ENCODE data around the gene DLGAP1. TPM values are rescaled to one million over a fixed set of nuclear protein-coding genes. Genes with fewer than 3 reads are reported as not detected.
A peak's percentile ranks its signal among the peaks of the same experiment; 100 is the strongest.

Gene DLGAP1
- total RNA-seq, 4 donors from 2014 or later = 0.13 to 6.2 (median 0.53) TPM

DNA sequence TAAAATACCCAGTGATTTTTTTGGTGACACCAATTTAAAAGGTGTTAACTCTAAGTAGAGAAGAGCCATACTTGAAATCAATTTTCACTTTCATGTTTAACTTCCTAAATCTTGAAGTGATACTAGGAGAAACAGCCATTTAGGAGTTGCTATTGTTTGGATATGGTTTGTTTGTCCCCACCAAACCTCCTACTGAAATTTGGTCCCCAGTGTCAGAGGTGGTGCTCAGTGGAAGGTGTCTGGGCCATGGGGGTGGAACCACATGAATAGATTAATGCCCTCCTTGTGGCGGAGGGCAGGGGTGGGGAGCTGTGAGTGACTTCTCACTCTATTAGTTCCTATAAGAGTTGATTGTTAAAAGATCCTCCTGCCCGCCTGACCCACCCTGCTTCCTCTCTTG, 377.9 kb downstream of the DLGAP1 start:
- in situ Hi-C loops (cut with MboI; ENCODE audit: low sequenced_read_pairs in 4 of 4) = no loop called here
- Histone ChIP-seq H3K27ac (no peak overlapping the region), H3K4me3 (no peak overlapping the region), H3K36me3 (no peaks in the 10 kb centered on the region), H3K4me1 (no peaks in the 10 kb centered on the region), H3K9me3 (no peaks in the 10 kb centered on the region), H3K27me3 (no peaks in the 10 kb centered on the region)
- TF ChIP-seq POLR2A (IDR thresholded peaks at IDR 0.05) = no peak
- TF ChIP-seq, protein P1, sequence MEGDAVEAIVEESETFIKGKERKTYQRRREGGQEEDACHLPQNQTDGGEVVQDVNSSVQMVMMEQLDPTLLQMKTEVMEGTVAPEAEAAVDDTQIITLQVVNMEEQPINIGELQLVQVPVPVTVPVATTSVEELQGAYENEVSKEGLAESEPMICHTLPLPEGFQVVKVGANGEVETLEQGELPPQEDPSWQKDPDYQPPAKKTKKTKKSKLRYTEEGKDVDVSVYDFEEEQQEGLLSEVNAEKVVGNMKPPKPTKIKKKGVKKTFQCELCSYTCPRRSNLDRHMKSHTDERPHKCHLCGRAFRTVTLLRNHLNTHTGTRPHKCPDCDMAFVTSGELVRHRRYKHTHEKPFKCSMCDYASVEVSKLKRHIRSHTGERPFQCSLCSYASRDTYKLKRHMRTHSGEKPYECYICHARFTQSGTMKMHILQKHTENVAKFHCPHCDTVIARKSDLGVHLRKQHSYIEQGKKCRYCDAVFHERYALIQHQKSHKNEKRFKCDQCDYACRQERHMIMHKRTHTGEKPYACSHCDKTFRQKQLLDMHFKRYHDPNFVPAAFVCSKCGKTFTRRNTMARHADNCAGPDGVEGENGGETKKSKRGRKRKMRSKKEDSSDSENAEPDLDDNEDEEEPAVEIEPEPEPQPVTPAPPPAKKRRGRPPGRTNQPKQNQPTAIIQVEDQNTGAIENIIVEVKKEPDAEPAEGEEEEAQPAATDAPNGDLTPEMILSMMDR (IDR thresholded peaks at IDR 0.05 in 4 of 5, conservative IDR thresholded peaks at IDR 0.05 in 1 of 5) = no peak
- no peak for DNase-seq
- intact Hi-C loops (cut with DNase I; ENCODE audit: low total_unique reads) = no loop called here
- ATAC-seq = no peak

DNA sequence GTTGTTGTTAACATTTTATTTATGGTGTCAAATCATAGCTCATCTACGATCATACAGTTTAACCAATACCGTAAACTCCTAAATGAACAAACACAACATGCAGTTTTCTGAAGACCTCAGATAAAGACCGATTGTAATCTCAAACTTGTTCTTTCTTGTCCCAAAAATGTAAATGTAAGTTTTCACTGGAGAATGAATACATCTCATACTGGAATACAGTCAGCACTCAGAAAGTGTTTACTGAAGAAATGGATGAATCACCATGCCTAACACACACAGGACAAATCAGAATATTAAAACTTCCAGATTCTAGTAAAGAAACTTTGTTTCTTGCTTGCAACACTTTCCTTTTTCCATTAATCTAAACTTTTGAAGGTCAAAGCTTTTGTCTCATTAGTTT, 380.5 kb downstream of the DLGAP1 start:
- in situ Hi-C loops (cut with MboI; ENCODE audit: low sequenced_read_pairs in 4 of 4) = loop anchor here in 1 of 4 donors (25.0 kb wide), 1 partner anchor 287 kb away; no protein-coding TSS in a partner anchor
- Histone ChIP-seq H3K27me3 (no peaks in the 10 kb centered on the region), H3K9me3 (peaks cover 0 to 3% (median 0%) of the 10 kb centered on the region in 3 donors), H3K36me3 (no peaks in the 10 kb centered on the region), H3K4me3 (no peak overlapping the region), H3K27ac (no peak overlapping the region), H3K4me1 (no peaks in the 10 kb centered on the region)
- DNase-seq (no peak), ATAC-seq (no peak)
- intact Hi-C loops (cut with DNase I; ENCODE audit: low total_unique reads) = no loop called here
- TF ChIP-seq, protein P1 (IDR thresholded peaks at IDR 0.05 in 4 of 5, conservative IDR thresholded peaks at IDR 0.05 in 1 of 5) = no peak
- TF ChIP-seq POLR2A (IDR thresholded peaks at IDR 0.05) = no peak

DNA sequence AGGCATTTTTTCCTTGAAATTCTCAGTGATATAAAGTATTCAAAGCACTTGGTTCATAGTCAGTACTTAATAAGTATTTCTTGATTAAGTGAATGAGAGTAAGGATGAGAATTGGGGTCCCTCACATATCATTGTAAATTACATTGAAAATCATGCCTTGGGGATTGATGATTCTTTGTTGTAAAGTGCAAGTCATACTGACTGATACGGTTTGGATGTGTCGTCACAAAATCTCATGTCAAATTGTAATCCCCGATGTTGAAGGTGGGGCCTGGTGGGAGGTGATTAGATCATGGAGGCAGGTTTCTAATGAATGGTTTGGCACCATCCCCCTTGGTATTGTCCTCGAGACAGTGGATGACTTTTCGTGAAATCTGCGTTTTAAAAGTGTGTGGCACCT, 385.9 kb downstream of the DLGAP1 start:
- no peak for DNase-seq
- Histone ChIP-seq H3K27me3 (no peaks in the 10 kb centered on the region), H3K9me3 (peaks cover 0 to 3% (median 0%) of the 10 kb centered on the region in 3 donors), H3K36me3 (no peaks in the 10 kb centered on the region), H3K4me3 (no peak overlapping the region), H3K27ac (no peak overlapping the region), H3K4me1 (no peaks in the 10 kb centered on the region)
- TF ChIP-seq, protein P1 (IDR thresholded peaks at IDR 0.05 in 4 of 5, conservative IDR thresholded peaks at IDR 0.05 in 1 of 5) = no peak
- no peak for TF ChIP-seq POLR2A (IDR thresholded peaks at IDR 0.05)
- ATAC-seq = no peak
- intact Hi-C loops (cut with DNase I; ENCODE audit: low total_unique reads) = no loop called here
- in situ Hi-C loops (cut with MboI; ENCODE audit: low sequenced_read_pairs in 4 of 4) = loop anchor here in 1 of 4 donors (25.0 kb wide), 1 partner anchor 282 kb away; no protein-coding TSS in a partner anchor

DNA sequence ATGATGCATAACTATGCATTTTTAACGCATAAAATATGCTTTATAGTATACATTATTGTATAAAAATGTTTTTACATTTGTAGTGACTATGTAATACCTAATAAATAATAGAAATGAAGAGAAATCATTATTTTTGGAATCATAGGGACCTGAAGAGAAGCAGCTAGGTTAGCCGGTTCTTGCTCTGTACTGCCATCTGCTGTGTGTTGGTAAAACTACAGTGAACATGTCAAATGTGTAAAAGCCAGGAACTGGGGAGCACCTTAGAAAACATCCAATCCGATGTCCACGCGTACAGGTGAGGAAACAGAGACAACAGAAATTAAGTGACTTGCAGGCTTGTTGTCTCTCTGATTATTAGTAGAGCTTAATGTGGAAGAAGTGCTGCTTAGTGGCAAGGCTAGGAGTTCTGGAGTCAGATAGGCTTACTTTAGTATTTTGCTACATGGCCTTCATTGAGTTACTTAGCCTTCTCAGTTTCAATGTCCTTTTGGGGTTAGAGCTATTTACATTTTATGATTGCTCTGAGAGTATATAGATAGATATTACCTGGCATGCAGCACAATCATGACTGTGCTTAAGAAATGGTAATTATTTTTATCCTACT, 386.5 kb downstream of the DLGAP1 start:
- intact Hi-C loops (cut with DNase I; ENCODE audit: low total_unique reads) (no loop called here), in situ Hi-C loops (cut with MboI; ENCODE audit: low sequenced_read_pairs in 4 of 4) (loop anchor here in 1 of 4 donors (25.0 kb wide), 1 partner anchor 281 kb away; no protein-coding TSS in a partner anchor)
- Histone ChIP-seq H3K4me1 (no peaks in the 10 kb centered on the region), H3K9me3 (peaks cover 0 to 3% (median 0%) of the 10 kb centered on the region in 3 donors), H3K4me3 (no peak overlapping the region), H3K27ac (no peak overlapping the region), H3K36me3 (no peaks in the 10 kb centered on the region), H3K27me3 (no peaks in the 10 kb centered on the region)
- TF ChIP-seq POLR2A (IDR thresholded peaks at IDR 0.05) = no peak
- TF ChIP-seq, protein P1 (IDR thresholded peaks at IDR 0.05 in 4 of 5, conservative IDR thresholded peaks at IDR 0.05 in 1 of 5) = peak in 3 of 5 experiments; percentile 3 to 54 (median 46)
- DNase-seq (no peak), ATAC-seq (no peak)
